Adipocyte (in vitro differentiated cells): ENCODE measurements around the gene LZTR1.

Experiments
- DNase-seq: peaks from one replicate; pipeline ENCODE4 v3.0.0-alpha.2; 2015; ENCODE audit warnings: low read depth
- H3K27me3 ChIP-seq: replicated peaks from 2 replicates; pipeline ENCODE4 v1.7.0; 2013; ENCODE audit warnings: mild to moderate bottlenecking, low read length, moderate library complexity; ENCODE audit not compliant: control insufficient read depth, insufficient read depth
- H3K36me3 ChIP-seq: 2 replicates; pipeline ENCODE4 v1.7.0; 2013; ENCODE audit warnings: low read length, mild to moderate bottlenecking, moderate library complexity; ENCODE audit not compliant: control insufficient read depth, insufficient read depth, severe bottlenecking
- H3K4me1 ChIP-seq: 2 replicates; pipeline ENCODE4 v1.7.0; 2013; ENCODE audit warnings: mild to moderate bottlenecking, low read length, moderate library complexity; ENCODE audit not compliant: control insufficient read depth, insufficient read depth
- H3K4me3 ChIP-seq: 2 replicates; pipeline ENCODE4 v1.7.0; 2013; ENCODE audit warnings: mild to moderate bottlenecking, low read length, moderate library complexity
- H3K9ac ChIP-seq: 2 replicates; pipeline ENCODE4 v1.7.0; 2013; ENCODE audit warnings: mild to moderate bottlenecking, low read length, moderate library complexity
- H3K9me3 ChIP-seq: 2 replicates; pipeline ENCODE4 v1.7.0; 2013; ENCODE audit warnings: mild to moderate bottlenecking, low read length, moderate library complexity; ENCODE audit not compliant: control insufficient read depth

LZTR1 gene

DNA sequence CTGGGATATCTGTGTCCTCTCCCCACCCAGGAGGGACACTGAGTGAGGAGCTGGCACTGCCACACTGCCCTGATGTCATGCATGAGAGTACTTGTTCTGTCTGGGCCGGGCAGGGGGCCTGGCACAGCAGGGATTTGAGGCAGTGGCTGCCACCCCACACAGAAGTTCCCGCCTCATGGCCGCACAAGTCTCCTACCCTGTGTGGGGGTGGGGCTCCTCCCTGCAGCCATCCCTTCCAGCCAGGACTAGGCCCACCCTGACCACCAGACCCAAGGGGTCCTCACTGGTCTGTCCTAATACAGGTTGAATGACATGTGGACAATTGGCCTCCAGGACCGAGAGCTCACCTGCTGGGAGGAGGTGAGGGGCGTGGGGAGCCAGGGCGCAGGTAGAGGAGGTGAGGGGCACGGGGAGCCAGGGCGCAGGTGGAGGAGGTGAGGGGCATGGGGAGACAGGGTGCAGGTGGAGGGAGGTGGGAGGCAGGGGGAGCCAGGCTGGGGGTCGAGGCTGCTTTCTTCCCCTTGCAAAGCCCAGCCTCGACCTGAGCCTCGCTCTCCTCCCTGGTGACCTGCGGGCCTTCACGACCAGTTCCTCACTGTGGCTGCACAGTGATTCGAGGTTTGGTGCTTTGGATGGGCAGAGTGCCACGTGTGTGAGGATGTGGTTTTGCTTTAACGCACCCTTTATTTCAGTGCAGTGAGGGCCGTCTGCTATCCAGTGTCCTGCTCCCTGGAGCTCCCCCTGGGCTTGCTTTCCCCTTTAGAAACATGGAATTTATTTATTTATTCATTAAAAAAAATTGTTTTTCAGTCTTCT lies 7.4 kb downstream of the LZTR1 start:
- no peaks in the 10 kb centered on the region for H3K27me3 ChIP-seq
- no peak overlapping the region for H3K9ac ChIP-seq
- no peaks in the 10 kb centered on the region for H3K4me1 ChIP-seq
- no peak for DNase-seq
- H3K36me3 ChIP-seq = peaks cover 74% of the 10 kb centered on the region
- no peak overlapping the region for H3K4me3 ChIP-seq
- H3K9me3 ChIP-seq = no peaks in the 10 kb centered on the region

DNA sequence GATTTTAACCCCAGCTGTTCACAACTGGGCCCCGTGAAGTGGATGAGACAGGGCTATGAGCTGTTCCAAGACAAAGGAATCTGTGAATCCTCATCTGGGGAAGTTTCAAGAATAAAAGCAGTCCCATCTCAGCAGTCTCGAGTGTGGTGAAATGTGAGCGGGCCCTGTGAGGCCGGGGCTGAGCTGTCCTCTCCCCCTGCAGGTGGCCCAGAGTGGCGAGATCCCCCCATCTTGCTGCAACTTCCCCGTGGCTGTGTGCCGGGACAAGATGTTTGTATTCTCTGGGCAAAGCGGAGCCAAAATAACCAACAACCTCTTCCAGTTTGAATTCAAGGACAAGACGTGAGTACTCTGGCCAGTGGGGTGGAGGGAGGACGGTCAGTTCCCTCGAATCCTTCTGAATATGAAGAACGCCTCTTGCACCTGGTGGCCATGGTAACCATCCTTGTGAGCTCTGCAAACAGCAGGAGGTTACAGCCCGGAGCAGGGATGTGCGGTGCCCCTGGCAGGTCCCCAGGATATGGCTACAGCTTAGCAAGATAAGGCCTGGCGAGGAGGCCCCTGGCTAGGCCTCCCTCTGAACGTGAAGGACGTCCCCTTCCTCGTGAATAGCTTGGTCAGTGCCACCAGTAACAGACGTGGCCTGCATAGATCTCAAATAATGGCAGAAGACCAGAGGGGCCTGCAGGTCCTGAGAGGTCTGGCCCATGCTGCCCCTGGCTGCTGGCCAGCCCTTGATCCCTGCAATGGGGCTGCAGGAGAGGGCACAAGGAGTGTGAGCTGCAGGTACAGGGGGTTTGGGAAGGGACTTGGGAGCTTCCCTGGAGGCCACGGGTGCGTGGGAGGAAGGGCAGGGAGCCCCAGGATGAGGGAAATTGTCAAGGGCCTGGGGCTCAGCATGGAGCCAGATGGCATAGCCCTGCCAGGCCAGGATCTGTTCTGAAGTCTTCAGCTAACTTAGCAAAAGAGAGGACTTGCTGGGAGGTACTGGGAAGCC lies 8.4 kb downstream of the LZTR1 start:
- Histone ChIP-seq H3K9me3 (no peaks in the 10 kb centered on the region), H3K9ac (no peak overlapping the region), H3K4me3 (no peak overlapping the region), H3K36me3 (peaks cover 74% of the 10 kb centered on the region), H3K4me1 (no peaks in the 10 kb centered on the region), H3K27me3 (no peaks in the 10 kb centered on the region)
- DNase-seq = no peak

DNA sequence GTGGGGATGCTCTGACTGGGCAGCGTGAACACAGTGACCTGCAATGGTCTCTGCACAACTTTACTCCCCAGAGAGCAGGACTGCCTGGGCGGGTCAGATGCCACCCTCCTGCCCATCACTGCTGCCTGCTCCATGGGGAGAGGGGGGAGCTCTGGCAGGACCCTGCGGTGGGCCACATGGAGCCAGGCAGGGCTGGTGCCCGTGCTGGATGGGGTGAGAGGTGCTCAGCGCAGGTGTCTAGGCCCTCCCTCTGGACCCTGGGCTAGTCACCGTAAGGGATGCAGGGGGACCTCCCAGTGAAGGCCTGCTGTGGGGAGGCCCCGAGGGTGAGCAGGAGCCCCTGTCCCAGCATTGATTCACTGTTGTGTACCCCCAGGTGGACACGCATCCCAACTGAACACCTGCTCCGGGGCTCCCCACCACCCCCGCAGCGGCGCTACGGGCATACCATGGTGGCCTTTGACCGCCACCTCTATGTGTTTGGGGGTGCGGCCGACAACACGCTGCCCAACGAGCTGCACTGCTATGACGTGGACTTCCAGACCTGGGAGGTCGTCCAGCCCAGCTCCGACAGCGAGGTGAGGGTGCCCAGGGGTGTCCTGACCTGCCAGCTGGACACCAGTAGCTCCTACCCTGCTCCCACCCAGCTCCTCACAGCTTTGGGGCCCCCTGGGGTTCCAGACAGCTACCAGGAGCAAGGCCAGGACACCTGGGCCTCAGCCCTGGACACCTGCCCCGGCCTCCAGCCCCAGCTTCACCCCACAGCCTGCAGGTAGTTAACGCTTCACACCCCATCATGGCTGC lies 9.4 kb downstream of the LZTR1 start:
- Histone ChIP-seq H3K4me3 (no peak overlapping the region), H3K4me1 (no peaks in the 10 kb centered on the region), H3K36me3 (peaks cover 70% of the 10 kb centered on the region)

DNA sequence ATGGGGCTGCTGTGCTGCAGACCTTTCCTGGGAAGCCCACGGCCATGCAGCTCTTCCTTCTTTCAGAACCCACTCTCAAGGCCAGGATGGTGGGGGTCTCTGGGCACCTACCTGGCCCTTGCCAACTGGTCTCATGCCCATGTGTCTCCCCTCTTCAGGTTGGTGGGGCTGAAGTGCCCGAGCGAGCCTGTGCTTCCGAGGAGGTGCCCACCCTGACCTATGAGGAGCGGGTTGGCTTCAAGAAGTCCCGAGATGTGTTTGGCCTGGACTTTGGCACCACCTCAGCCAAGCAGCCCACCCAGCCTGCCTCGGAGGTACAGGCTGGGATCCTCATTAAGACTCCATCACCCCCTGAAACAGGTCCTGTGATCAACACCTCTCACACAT lies 10.0 kb downstream of the LZTR1 start:
- Histone ChIP-seq H3K9ac (no peak overlapping the region), H3K4me1 (no peaks in the 10 kb centered on the region), H3K36me3 (peaks cover 72% of the 10 kb centered on the region), H3K27me3 (no peaks in the 10 kb centered on the region), H3K4me3 (no peak overlapping the region), H3K9me3 (no peaks in the 10 kb centered on the region)
- no peak for DNase-seq

More for the DNA sequence above, 9.4 kb downstream of the LZTR1 start:
- H3K9me3 ChIP-seq = no peaks in the 10 kb centered on the region
- DNase-seq = no peak
- H3K27me3 ChIP-seq = no peaks in the 10 kb centered on the region
- no peak overlapping the region for H3K9ac ChIP-seq

DNA sequence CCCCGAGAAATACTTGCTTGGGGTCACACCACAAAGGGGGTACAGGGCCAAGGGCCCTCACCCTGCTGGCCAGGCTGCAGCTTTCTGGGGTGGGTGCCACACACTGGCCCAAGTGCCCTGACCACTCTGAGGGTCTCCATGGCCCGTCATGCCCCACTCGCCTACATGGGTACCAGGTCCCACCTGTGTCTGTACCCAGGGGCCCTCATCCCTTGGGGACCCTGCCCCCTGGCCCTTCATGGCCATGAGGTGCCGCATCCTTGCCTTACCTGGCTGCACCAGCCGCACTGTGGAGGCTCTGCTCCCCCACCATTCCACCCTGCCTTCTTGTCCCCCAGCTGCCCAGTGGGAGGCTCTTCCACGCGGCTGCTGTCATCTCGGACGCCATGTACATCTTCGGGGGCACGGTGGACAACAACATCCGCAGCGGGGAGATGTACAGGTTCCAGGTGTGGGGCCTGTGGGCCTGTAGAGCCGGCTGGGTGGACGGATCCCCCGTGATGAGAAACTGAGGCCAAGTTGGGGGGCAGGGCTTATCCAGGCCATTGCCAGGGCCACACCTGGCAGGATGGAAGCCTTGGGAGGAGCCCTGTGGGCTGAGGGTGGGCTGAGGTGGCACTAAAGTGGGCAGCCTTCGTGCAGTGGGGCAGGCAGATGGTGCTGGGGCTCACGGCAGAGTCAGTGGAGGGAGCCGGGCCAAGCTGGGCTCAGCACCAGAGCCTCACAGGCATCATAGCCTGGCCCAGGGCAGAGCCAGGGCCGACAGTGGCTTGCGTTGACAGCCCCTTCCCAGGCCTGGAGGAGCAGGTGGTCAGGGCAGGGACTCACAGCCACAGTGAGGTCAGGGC lies 10.6 kb downstream of the LZTR1 start:
- Histone ChIP-seq H3K9ac (no peak overlapping the region), H3K4me3 (no peak overlapping the region), H3K4me1 (no peaks in the 10 kb centered on the region), H3K27me3 (no peaks in the 10 kb centered on the region), H3K36me3 (peaks cover 72% of the 10 kb centered on the region), H3K9me3 (no peaks in the 10 kb centered on the region)
- no peak for DNase-seq

DNA sequence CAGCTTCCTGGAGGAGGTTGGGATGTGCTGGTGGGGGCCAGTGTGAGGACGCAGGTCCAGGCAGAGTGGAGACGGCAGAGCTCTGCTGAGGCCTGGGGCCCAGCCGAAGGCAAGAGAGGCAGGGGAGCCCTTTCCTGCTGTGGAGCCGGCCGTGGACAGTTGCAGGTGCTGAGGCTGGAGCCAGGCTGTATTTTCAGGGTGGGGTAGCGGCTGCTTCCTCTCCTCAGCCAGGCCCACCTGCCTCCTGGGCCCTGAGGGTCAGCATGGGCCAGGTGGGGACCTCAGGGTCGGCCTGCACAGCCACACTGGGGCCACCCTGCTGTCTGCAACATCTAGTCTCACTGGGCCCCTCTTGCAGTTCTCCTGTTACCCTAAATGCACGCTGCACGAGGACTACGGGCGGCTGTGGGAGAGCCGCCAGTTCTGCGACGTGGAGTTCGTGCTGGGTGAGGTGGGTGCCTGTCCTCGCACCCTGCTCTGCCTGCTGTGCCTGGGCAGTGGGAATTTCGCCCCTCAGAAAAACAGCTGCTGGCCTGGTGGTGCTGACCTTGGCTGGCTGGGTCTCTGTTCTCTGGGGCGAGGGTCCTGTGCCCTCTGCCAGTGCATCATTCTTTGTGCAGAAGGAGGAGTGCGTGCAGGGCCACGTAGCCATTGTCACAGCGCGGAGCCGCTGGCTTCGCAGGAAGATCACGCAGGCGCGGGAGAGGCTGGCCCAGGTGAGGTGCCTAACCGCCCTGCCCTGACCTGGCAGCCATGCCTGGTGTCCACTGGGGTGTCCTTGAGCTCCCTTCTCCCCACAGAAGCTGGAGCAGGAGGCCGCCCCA lies 11.4 kb downstream of the LZTR1 start:
- Histone ChIP-seq H3K4me1 (no peaks in the 10 kb centered on the region), H3K9me3 (no peaks in the 10 kb centered on the region), H3K27me3 (no peaks in the 10 kb centered on the region), H3K9ac (no peak overlapping the region), H3K4me3 (no peak overlapping the region), H3K36me3 (peaks cover 69% of the 10 kb centered on the region)
- DNase-seq = no peak

DNA sequence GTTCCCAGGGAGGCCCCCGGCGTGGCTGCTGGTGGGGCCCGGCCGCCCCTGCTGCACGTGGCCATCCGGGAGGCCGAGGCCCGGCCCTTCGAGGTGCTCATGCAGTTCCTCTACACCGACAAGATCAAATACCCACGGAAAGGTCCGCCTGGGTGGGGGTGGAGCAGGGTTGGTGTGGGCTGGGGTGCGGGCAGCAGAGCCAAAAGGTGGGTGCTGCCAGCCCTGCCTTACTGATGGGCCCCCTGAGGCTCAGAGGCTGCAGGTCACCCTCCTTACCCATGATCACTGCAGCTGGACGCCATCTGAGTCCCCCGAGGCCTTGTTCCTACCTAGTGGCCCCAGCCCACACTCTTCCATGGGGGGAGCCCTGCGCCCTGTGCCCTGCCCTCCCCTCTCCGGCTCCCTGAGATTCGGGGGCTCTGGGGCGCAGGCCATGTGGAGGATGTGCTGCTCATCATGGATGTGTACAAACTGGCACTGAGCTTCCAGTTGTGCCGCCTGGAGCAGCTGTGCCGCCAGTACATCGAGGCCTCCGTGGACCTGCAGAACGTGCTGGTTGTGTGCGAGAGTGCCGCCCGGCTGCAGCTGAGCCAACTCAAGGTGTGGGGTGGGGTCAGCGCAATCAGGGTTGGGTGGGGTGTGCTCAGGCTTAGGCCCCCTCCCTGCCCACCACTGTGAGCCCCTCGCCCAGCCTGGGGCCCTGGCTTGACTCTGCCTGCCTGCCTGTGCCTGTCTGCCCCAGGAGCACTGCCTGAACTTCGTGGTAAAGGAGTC lies 12.2 kb downstream of the LZTR1 start:
- H3K4me1 ChIP-seq = no peaks in the 10 kb centered on the region
- no peak for DNase-seq
- H3K4me3 ChIP-seq = no peak overlapping the region
- H3K9me3 ChIP-seq = no peaks in the 10 kb centered on the region
- H3K36me3 ChIP-seq = peaks cover 72% of the 10 kb centered on the region
- no peak overlapping the region for H3K9ac ChIP-seq
- no peaks in the 10 kb centered on the region for H3K27me3 ChIP-seq

DNA sequence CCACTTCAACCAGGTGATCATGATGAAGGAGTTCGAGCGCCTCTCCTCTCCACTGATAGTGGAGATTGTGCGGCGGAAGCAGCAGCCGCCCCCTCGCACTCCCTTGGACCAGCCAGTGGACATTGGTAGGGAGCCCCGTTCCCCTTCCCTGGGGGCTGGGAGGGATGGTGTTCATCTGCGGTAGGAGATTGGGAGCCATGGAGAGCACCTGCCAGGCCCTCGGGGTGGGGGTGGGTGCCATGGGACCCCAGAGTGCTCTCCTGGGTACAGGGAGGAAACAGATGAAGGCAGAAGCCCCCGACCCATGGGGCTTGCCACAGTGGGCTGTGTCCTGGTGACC lies 12.8 kb downstream of the LZTR1 start:
- H3K36me3 ChIP-seq = peaks cover 74% of the 10 kb centered on the region
- H3K4me1 ChIP-seq = no peaks in the 10 kb centered on the region
- no peaks in the 10 kb centered on the region for H3K9me3 ChIP-seq
- H3K27me3 ChIP-seq = no peaks in the 10 kb centered on the region
- no peak overlapping the region for H3K4me3 ChIP-seq
- no peak overlapping the region for H3K9ac ChIP-seq
- no peak for DNase-seq

DNA sequence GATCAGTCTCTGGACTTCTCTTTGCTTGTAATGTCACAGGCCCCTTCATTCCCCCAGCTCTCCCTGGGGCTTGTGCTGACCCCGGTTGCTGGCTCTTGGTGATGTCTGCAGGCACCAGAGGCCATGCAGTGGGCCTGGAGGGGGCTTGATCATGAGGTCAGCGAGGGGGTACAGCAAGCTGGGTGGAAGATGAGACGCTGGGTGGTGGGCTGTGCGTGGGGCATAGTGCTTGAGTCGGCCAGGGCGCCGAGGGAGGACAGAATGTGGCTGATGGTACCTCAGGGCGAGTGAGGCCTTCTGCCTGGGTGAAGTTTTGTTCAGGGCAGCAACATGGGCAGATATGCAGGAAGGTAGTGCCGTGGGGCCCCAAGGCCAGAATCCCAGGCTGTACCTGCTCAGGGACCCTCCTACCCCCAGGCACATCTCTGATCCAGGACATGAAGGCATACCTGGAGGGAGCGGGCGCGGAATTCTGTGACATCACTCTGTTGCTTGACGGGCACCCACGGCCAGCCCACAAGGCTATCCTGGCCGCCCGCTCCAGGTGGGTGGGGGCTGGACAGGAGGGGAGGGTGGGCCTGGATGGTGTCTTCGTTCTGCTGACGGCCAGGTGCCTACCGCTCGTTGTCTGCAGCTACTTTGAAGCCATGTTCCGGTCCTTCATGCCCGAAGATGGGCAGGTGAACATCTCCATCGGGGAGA lies 13.4 kb downstream of the LZTR1 start:
- Histone ChIP-seq H3K36me3 (peaks cover 72% of the 10 kb centered on the region), H3K4me1 (peaks cover 5% of the 10 kb centered on the region), H3K9ac (no peak overlapping the region), H3K27me3 (no peaks in the 10 kb centered on the region), H3K4me3 (no peak overlapping the region), H3K9me3 (no peaks in the 10 kb centered on the region)
- DNase-seq = no peak
